A549 (cell line): ENCODE measurements around the gene NTRK1. TPM values are rescaled to one million over a fixed set of nuclear protein-coding genes. Genes with fewer than 3 reads are reported as not detected.

Experiments used
- ATAC-seq, 2 experiments: fragments of 200-7000 bp in 1 of 2; fragments of >200 bp in 1 of 2; cut with Nextera tagmentation in 1 of 2; cut with Tn5 transposase in 1 of 2; 3 replicates each; pipeline versions ENCODE4 v1.8.0 to v1.9.1; 2018 to 2020; ENCODE audit warnings: mild to moderate bottlenecking in 1 of 2, moderate library complexity in 1 of 2
- CTCF ChIA-PET: fragments of 300-600 bp; sonication (Branson Sonifier 250); formaldehyde crosslinking; extraction: SDS; loops from one replicate; lab custom pipeline; 2021; ENCODE audit warnings: antibody characterized with exemption, inconsistent platforms; lab: Yijun Ruan, JAX
- POLR2A ChIA-PET: fragments of 350-600 bp; formaldehyde crosslinking; extraction: SDS; loops from one replicate; lab custom pipeline; 2021; ENCODE audit warnings: antibody characterized with exemption, inconsistent platforms; lab: Yijun Ruan, JAX
- DNase-seq, 2 experiments: peaks; one replicate each; pipeline versions ENCODE4 v3.0.0 to v3.0.0-alpha.2; 2011 to 2016; ENCODE audit warnings: low read depth in 1 of 2, low spot score in 1 of 2
- FAIRE-seq: peaks from 2 replicates; lab custom pipeline; 2011; peaks lifted over from hg19 to GRCh38; lab: Jason Lieb, UNC
- H3K27ac ChIP-seq, 2 experiments: fragments of >200 bp; sonication (Bioruptor Twin); formaldehyde crosslinking; 3 replicates each; pipeline ENCODE4 v1.5.1; 2016 to 2017
- H3K4me1 ChIP-seq: fragments of >200 bp; sonication (Bioruptor Twin); formaldehyde crosslinking; 3 replicates; pipeline ENCODE4 v1.6.1; 2016
- H3K4me2 ChIP-seq: fragments of >200 bp; sonication (Bioruptor Twin); formaldehyde crosslinking; 3 replicates; pipeline ENCODE4 v1.6.1; 2016
- H3K4me3 ChIP-seq: fragments of >200 bp; sonication (Bioruptor Twin); formaldehyde crosslinking; 3 replicates; pipeline ENCODE4 v1.5.1; 2016
- H3K9me3 ChIP-seq: fragments of >200 bp; sonication (Bioruptor Twin); formaldehyde crosslinking; 3 replicates; pipeline ENCODE4 v1.6.1; 2016
- CBX2 ChIP-seq: fragments of 200-600 bp; sonication (generic); IDR thresholded peaks from 2 replicates; pipeline ENCODE4 v1.6.1; 2016; ENCODE audit warnings: low read depth, mild to moderate bottlenecking, borderline replicate concordance
- CBX8 ChIP-seq: fragments of 200-600 bp; sonication (generic); IDR thresholded peaks from 2 replicates; pipeline ENCODE4 v1.6.1; 2016
- CEBPB ChIP-seq, 2 experiments: fragments of >200 bp in 1 of 2; sonication (Bioruptor Twin) in 1 of 2; formaldehyde crosslinking in 1 of 2; IDR thresholded peaks; 2 replicates each; pipeline ENCODE4 v1.6.1; 2012 to 2016
- CHD4 ChIP-seq: fragments of 200-600 bp; sonication (generic); IDR thresholded peaks from 2 replicates; pipeline ENCODE4 v1.6.1; 2016; ENCODE audit warnings: antibody characterized with exemption, mild to moderate bottlenecking, borderline replicate concordance
- E2F6 ChIP-seq: IDR thresholded peaks from 2 replicates; pipeline ENCODE4 v1.6.1; 2012; ENCODE audit warnings: low read depth, borderline replicate concordance
- EHMT2 ChIP-seq: fragments of 200-600 bp; sonication (generic); IDR thresholded peaks from 2 replicates; pipeline ENCODE4 v1.6.1; 2016; ENCODE audit warnings: antibody characterized with exemption, low read depth, mild to moderate bottlenecking, moderate library complexity
- ESRRA ChIP-seq: fragments of 150-350 bp; IDR thresholded peaks from 2 replicates; pipeline ENCODE4 v1.6.1; 2014; ENCODE audit warnings: mild to moderate bottlenecking, low read length, borderline replicate concordance
- FOSB ChIP-seq: fragments of 250-450 bp; sonication (Bioruptor Pico); IDR thresholded peaks from 2 replicates; pipeline ENCODE4 v1.5.0; 2020; ENCODE audit warnings: mild to moderate bottlenecking, moderate library complexity
- FOSL2 ChIP-seq, 2 experiments: fragments of 450-650 bp in 1 of 2; fragments of >200 bp in 1 of 2; sonication (Bioruptor Twin) in 1 of 2; formaldehyde crosslinking; IDR thresholded peaks; 2 replicates each; pipeline versions ENCODE4 v1.5.0 to v1.6.1; 2016 to 2020; ENCODE audit warnings: mild to moderate bottlenecking in 1 of 2, moderate library complexity in 1 of 2
- HDAC2 ChIP-seq: fragments of 200-600 bp; sonication (generic); IDR thresholded peaks from 2 replicates; pipeline ENCODE4 v1.6.1; 2016
- HES2 ChIP-seq: fragments of >200 bp; sonication (Bioruptor Twin); formaldehyde crosslinking; IDR thresholded peaks from 2 replicates; pipeline ENCODE4 v1.6.1; 2016
- HMGXB4 ChIP-seq: fragments of 250-450 bp; sonication (Bioruptor Pico); IDR thresholded peaks from 2 replicates; pipeline ENCODE4 v1.5.0; 2021; ENCODE audit warnings: mild to moderate bottlenecking, moderate library complexity, borderline replicate concordance
- HOXA7 ChIP-seq: fragments of 250-450 bp; sonication (Bioruptor Pico); IDR thresholded peaks from 2 replicates; pipeline ENCODE4 v1.5.0; 2020; ENCODE audit warnings: mild to moderate bottlenecking, moderate library complexity
- HOXB5 ChIP-seq: fragments of 250-450 bp; sonication (Bioruptor Pico); IDR thresholded peaks from 2 replicates; pipeline ENCODE4 v1.5.0; 2020; ENCODE audit warnings: mild to moderate bottlenecking, moderate library complexity
- KDM5A ChIP-seq: fragments of 200-600 bp; sonication (generic); IDR thresholded peaks from 2 replicates; pipeline ENCODE4 v1.6.1; 2016; ENCODE audit warnings: antibody characterized with exemption, mild to moderate bottlenecking
- MAFK ChIP-seq: fragments of 450-650 bp; IDR thresholded peaks from 2 replicates; pipeline ENCODE4 v1.6.1; 2014; ENCODE audit not compliant: partially characterized antibody
- MAX ChIP-seq: IDR thresholded peaks from 2 replicates; pipeline ENCODE4 v1.6.1; 2012
- NPAS2 ChIP-seq: fragments of 250-450 bp; sonication (Bioruptor Pico); IDR thresholded peaks from 2 replicates; pipeline ENCODE4 v1.8.0; 2022; ENCODE audit warnings: mild to moderate bottlenecking, moderate library complexity, borderline replicate concordance
- NR3C1 ChIP-seq: fragments of >200 bp; sonication (Bioruptor Twin); formaldehyde crosslinking; IDR thresholded peaks from 3 replicates; pipeline ENCODE4 v1.6.1; 2017
- PBX3 ChIP-seq: IDR thresholded peaks from 2 replicates; pipeline ENCODE4 v1.6.1; 2012
- PHF8 ChIP-seq: fragments of 200-600 bp; sonication (generic); IDR thresholded peaks from 2 replicates; pipeline ENCODE4 v1.6.1; 2016; ENCODE audit warnings: low read depth, mild to moderate bottlenecking, antibody characterized with exemption, moderate library complexity, borderline replicate concordance
- POLR2AphosphoS2 ChIP-seq: conservative IDR thresholded peaks from 2 replicates; pipeline ENCODE4 v1.6.1; 2012; ENCODE audit warnings: low read length, improper control_type of control experiment, inconsistent platforms
- RAD21 ChIP-seq, 2 experiments: fragments of >200 bp in 1 of 2; sonication (Bioruptor Twin) in 1 of 2; formaldehyde crosslinking in 1 of 2; IDR thresholded peaks in 1 of 2; conservative IDR thresholded peaks in 1 of 2; 2 replicates in 1 of 2; 3 replicates in 1 of 2; pipeline ENCODE4 v1.6.1; 2012 to 2018; ENCODE audit warnings: inconsistent platforms in 1 of 2
- RCOR1 ChIP-seq: fragments of 150-350 bp; IDR thresholded peaks from 2 replicates; pipeline ENCODE4 v1.6.1; 2014; ENCODE audit warnings: antibody characterized with exemption, low read length, low read depth
- SMC3 ChIP-seq: fragments of >200 bp; sonication (Bioruptor Twin); formaldehyde crosslinking; IDR thresholded peaks from 3 replicates; pipeline ENCODE4 v1.6.1; 2018; ENCODE audit warnings: inconsistent platforms
- TFCP2L1 ChIP-seq: fragments of 250-450 bp; sonication (Bioruptor Pico); IDR thresholded peaks from 2 replicates; pipeline ENCODE4 v1.5.0; 2021; ENCODE audit warnings: mild to moderate bottlenecking
- TP53 ChIP-seq: fragments of 250-450 bp; sonication (Bioruptor Pico); IDR thresholded peaks from 2 replicates; pipeline ENCODE4 v1.5.0; 2021; ENCODE audit warnings: mild to moderate bottlenecking, moderate library complexity
- USF2 ChIP-seq: fragments of 450-650 bp; IDR thresholded peaks from 2 replicates; pipeline ENCODE4 v1.6.1; 2014; ENCODE audit warnings: antibody characterized with exemption
- ZFP36 ChIP-seq: fragments of 450-650 bp; IDR thresholded peaks from 2 replicates; pipeline ENCODE4 v1.6.1; 2014; ENCODE audit warnings: borderline replicate concordance; ENCODE audit not compliant: partially characterized antibody
- ZNF302 ChIP-seq: fragments of 250-450 bp; sonication (Bioruptor Pico); IDR thresholded peaks from 2 replicates; pipeline ENCODE4 v1.9.0; 2021; ENCODE audit warnings: inconsistent platforms, mild to moderate bottlenecking, moderate library complexity
- WGBS: methylation state at CpG from one replicate; pipeline ENCODE4 v1.1.6; 2017; ENCODE audit errors: missing lambda C conversion rate; 5-methylcytosine and 5-hydroxymethylcytosine counted together
- polyA plus RNA-seq, 4 experiments: library from polyadenylated mRNA; depleted of rRNA in 3 of 4; stranded (reverse); fragments of >200 nt; fragmentation: RNase III in 1 of 4; extraction: RNeasy Plus Mini Kit Qiagen cat#74134 plus additional on column Dnase treatment in 1 of 4; gene quantifications; 2 replicates in 3 of 4; 3 replicates in 1 of 4; pipeline ENCODE4 v1.2.3, GENCODE V29; 2011 to 2017

Gene NTRK1
- polyA plus RNA-seq, 2 of the 4 experiments (the other 2 are of a cell fraction) = 0.05 to 0.18 TPM

- DNase-seq (no peak), FAIRE-seq (no peak), ATAC-seq (no peak)
- ChIA-PET POLR2A (no interaction called here), CTCF (interaction anchor here (1.0 to 20.8 kb wide), 10 partner anchors 12 to 210 kb away, joined by 3 to 239 read pairs (median 8); partner anchors contain the start of genes INSRR, LRRC71, NTRK1 and PEAR1)
- H3K4me1 ChIP-seq = no peaks in the 10 kb centered on the region
- no peak overlapping the region for H3K4me2 ChIP-seq
- no peak overlapping the region for H3K27ac ChIP-seq
- TF ChIP-seq PBX3 (no peak), ZNF302 (CRISPR knock-in tag) (no peak), NR3C1 (no peak), HES2 (no peak), EHMT2 (no peak), KDM5A (no peak), FOSL2 (IDR thresholded peaks at IDR 0.05) (no peak), FOSL2 (CRISPR knock-in tag; IDR thresholded peaks at IDR 0.05) (no peak), E2F6 (no peak)
- 81% methylated on average over 18 of the region's 21 CpGs for WGBS
- H3K9me3 ChIP-seq = no peaks in the 10 kb centered on the region
- no peak overlapping the region for H3K4me3 ChIP-seq
Observed at GRCh38 chr1:156879876-156880275, 19.2 kb downstream of the NTRK1 start.

GRCh38 chr1:156880473-156880872 is 19.8 kb downstream of the NTRK1 start:
- Histone ChIP-seq H3K4me2 (no peak overlapping the region), H3K4me3 (no peak overlapping the region), H3K9me3 (no peaks in the 10 kb centered on the region), H3K4me1 (no peaks in the 10 kb centered on the region), H3K27ac (no peak overlapping the region)
- POLR2A ChIA-PET = no interaction called here
- CTCF ChIA-PET = interaction anchor here (0.9 to 20.8 kb wide), 15 partner anchors 11 to 210 kb away, joined by 3 to 239 read pairs (median 4); partner anchors contain the start of genes INSRR, LRRC71, METTL25B and NTRK1
- WGBS = 46% methylated on average over 5 of the region's 5 CpGs
- ATAC-seq (no peak), DNase-seq (no peak), FAIRE-seq (no peak)
- TF ChIP-seq PHF8 (no peak), CHD4 (no peak), CEBPB (IDR thresholded peaks at IDR 0.05) (no peak), TP53 (CRISPR knock-in tag) (no peak), ESRRA (no peak), E2F6 (no peak), POLR2AphosphoS2 (no peak), MAFK (no peak), CBX8 (no peak), USF2 (no peak), FOSB (CRISPR knock-in tag) (no peak)
- TF ChIP-seq, all 56 proteins: peak for 0

GRCh38 chr1:156881101-156881500 is 20.4 kb downstream of the NTRK1 start:
- Histone ChIP-seq H3K9me3 (no peaks in the 10 kb centered on the region), H3K27ac (no peak overlapping the region), H3K4me2 (no peak overlapping the region), H3K4me3 (no peak overlapping the region), H3K4me1 (no peaks in the 10 kb centered on the region)
- ATAC-seq (no peak), FAIRE-seq (no peak), DNase-seq (no peak)
- ChIA-PET POLR2A (no interaction called here), CTCF (interaction anchor here (0.6 to 20.8 kb wide), 14 partner anchors 10 to 191 kb away, joined by 3 to 239 read pairs (median 4); partner anchors contain the start of genes INSRR, LRRC71, METTL25B and NTRK1)
- WGBS = 64% methylated on average over 9 of the region's 10 CpGs
- TF ChIP-seq HOXB5 (CRISPR knock-in tag) (no peak), HOXA7 (CRISPR knock-in tag) (no peak), HMGXB4 (CRISPR knock-in tag) (no peak), MAX (no peak), NPAS2 (no peak), CBX2 (no peak), TFCP2L1 (CRISPR knock-in tag) (no peak), ESRRA (no peak), SMC3 (no peak), ZNF302 (CRISPR knock-in tag) (no peak), MAFK (no peak), HDAC2 (no peak), ZFP36 (no peak), RAD21 (conservative IDR thresholded peaks at IDR 0.05 in 1 of 2, IDR thresholded peaks at IDR 0.05 in 1 of 2) (no peak), RCOR1 (no peak)
